Suprapubic skin (tissue), 4 donors: ENCODE measurements around the gene LGR4. TPM values are rescaled to one million over a fixed set of nuclear protein-coding genes. Genes with fewer than 3 reads are reported as not detected.

Experiments
- DNase-seq, 2 donors: peaks; one replicate each; pipeline ENCODE4 v3.0.0-alpha.2; 2019; ENCODE audit warnings: low spot score in 2 of 2
- H3K27ac ChIP-seq: fragments of 200-600 bp; sonication (generic); one replicate; pipeline ENCODE4 v1.5.1; 2019
- H3K27me3 ChIP-seq: fragments of 200-600 bp; sonication (generic); one replicate; pipeline ENCODE4 v1.5.1; 2019
- H3K36me3 ChIP-seq: fragments of 200-600 bp; sonication (generic); one replicate; pipeline ENCODE4 v1.5.1; 2019
- H3K4me1 ChIP-seq: fragments of 200-600 bp; sonication (generic); one replicate; pipeline ENCODE4 v1.5.1; 2019
- H3K4me3 ChIP-seq: fragments of 200-600 bp; sonication (generic); one replicate; pipeline ENCODE4 v1.5.1; 2019; ENCODE audit warnings: mild to moderate bottlenecking
- H3K9me3 ChIP-seq: fragments of 200-600 bp; sonication (generic); one replicate; pipeline ENCODE4 v1.5.1; 2019
- EP300 ChIP-seq: sonication (generic); formaldehyde crosslinking; IDR thresholded peaks from one replicate; pipeline ENCODE4 v1.6.1; 2017; ENCODE audit warnings: antibody characterized with exemption
- POLR2A ChIP-seq, 2 donors: fragments of 450-650 bp; IDR thresholded peaks; one replicate each; pipeline ENCODE4 v1.6.1; 2017; ENCODE audit warnings: antibody characterized with exemption in 2 of 2, mild to moderate bottlenecking in 2 of 2, moderate library complexity in 2 of 2
- POLR2AphosphoS5 ChIP-seq, 3 donors: sonication (generic); formaldehyde crosslinking; IDR thresholded peaks; one replicate each; pipeline ENCODE4 v1.6.1; 2017; ENCODE audit warnings: antibody characterized with exemption in 3 of 3
- WGBS: methylation state at CpG from one replicate; pipeline ENCODE4 v1.1.5; 2018; 5-methylcytosine and 5-hydroxymethylcytosine counted together
- total RNA-seq, 4 donors: library from RNA; depleted of rRNA; stranded (reverse); fragments of >200 nt; gene quantifications; one replicate each; pipeline ENCODE4 v1.1.0, GENCODE V29; 2016
- TF ChIP-seq, protein P1 (sequence below), 2 donors: fragments of 200-600 bp in 1 of 2; fragments of 450-650 bp in 1 of 2; sonication (generic) in 1 of 2; IDR thresholded peaks; one replicate each; pipeline ENCODE4 v1.5.1; 2016 to 2019; ENCODE audit warnings: antibody characterized with exemption in 2 of 2, mild to moderate bottlenecking in 1 of 2, moderate library complexity in 1 of 2

LGR4 gene
- total RNA-seq, 4 donors from 2014 or later: 54.7 to 143 (median 66.4) TPM

- Histone ChIP-seq H3K27me3 (no peaks in the 10 kb centered on the region), H3K9me3 (no peaks in the 10 kb centered on the region), H3K36me3 (no peaks in the 10 kb centered on the region), H3K4me1 (peaks cover 4% of the 10 kb centered on the region), H3K4me3 (no peak overlapping the region), H3K27ac (no peak overlapping the region)
- DNase-seq: no peak
- no peak for TF ChIP-seq POLR2AphosphoS5 (IDR thresholded peaks at IDR 0.05)
- TF ChIP-seq, protein P1, sequence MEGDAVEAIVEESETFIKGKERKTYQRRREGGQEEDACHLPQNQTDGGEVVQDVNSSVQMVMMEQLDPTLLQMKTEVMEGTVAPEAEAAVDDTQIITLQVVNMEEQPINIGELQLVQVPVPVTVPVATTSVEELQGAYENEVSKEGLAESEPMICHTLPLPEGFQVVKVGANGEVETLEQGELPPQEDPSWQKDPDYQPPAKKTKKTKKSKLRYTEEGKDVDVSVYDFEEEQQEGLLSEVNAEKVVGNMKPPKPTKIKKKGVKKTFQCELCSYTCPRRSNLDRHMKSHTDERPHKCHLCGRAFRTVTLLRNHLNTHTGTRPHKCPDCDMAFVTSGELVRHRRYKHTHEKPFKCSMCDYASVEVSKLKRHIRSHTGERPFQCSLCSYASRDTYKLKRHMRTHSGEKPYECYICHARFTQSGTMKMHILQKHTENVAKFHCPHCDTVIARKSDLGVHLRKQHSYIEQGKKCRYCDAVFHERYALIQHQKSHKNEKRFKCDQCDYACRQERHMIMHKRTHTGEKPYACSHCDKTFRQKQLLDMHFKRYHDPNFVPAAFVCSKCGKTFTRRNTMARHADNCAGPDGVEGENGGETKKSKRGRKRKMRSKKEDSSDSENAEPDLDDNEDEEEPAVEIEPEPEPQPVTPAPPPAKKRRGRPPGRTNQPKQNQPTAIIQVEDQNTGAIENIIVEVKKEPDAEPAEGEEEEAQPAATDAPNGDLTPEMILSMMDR (IDR thresholded peaks at IDR 0.05): no peak
- TF ChIP-seq EP300: no peak
- WGBS: 56% methylated on average over 4 of the region's 4 CpGs
These were observed 41.5 kb upstream of the LGR4 start for GRCh38 chr11:27514076-27514475.

- Histone ChIP-seq H3K4me1 (peaks cover 4% of the 10 kb centered on the region), H3K36me3 (no peaks in the 10 kb centered on the region), H3K27me3 (no peaks in the 10 kb centered on the region), H3K27ac (no peak overlapping the region), H3K9me3 (no peaks in the 10 kb centered on the region), H3K4me3 (no peak overlapping the region)
- 67% methylated on average over 2 of the region's 2 CpGs for WGBS
- TF ChIP-seq, protein P1 (IDR thresholded peaks at IDR 0.05): no peak
- no peak for TF ChIP-seq EP300
- no peak for TF ChIP-seq POLR2AphosphoS5 (IDR thresholded peaks at IDR 0.05)
- TF ChIP-seq POLR2A (IDR thresholded peaks at IDR 0.05): no peak
- DNase-seq: no peak
These were observed 40.8 kb upstream of the LGR4 start for GRCh38 chr11:27513389-27513788.

DNA sequence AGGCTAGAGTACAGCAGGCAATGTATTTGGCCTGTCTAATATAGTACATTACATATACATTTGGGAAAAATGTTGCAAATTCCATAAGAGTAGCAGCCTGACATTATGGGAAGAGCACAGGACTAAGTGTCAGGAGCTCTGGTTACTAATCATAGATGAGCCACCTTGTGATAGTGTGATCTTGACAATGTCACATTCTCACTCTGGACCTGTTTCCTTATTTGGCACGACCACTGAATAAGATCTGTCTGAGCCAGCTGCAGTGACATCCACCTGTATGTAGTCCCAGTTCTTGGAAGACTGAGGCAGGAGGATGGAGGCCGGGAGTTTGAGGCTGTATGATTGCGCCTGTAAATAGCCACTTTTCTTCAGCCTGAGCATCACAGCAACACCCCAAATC, 39.6 kb upstream of the LGR4 start:
- H3K4me3 ChIP-seq: no peak overlapping the region
- H3K36me3 ChIP-seq: no peaks in the 10 kb centered on the region
- H3K9me3 ChIP-seq: no peaks in the 10 kb centered on the region
- H3K4me1 ChIP-seq: peaks cover 10% of the 10 kb centered on the region
- TF ChIP-seq POLR2AphosphoS5 (IDR thresholded peaks at IDR 0.05) (no peak), EP300 (no peak), POLR2A (IDR thresholded peaks at IDR 0.05) (no peak)
- TF ChIP-seq, protein P1 (IDR thresholded peaks at IDR 0.05): no peak
- no peak overlapping the region for H3K27ac ChIP-seq
- no peaks in the 10 kb centered on the region for H3K27me3 ChIP-seq
- DNase-seq: no peak
- whole genome bisulfite sequencing: 98% methylated on average over 3 of the region's 3 CpGs

GRCh38 chr11:27509908-27510307, 37.3 kb upstream of the LGR4 start:
- H3K9me3 ChIP-seq: no peaks in the 10 kb centered on the region
- no peak for TF ChIP-seq POLR2A (IDR thresholded peaks at IDR 0.05)
- TF ChIP-seq, protein P1 (IDR thresholded peaks at IDR 0.05): no peak
- TF ChIP-seq POLR2AphosphoS5 (IDR thresholded peaks at IDR 0.05): no peak
- TF ChIP-seq EP300: no peak
- no peak for DNase-seq
- no peaks in the 10 kb centered on the region for H3K27me3 ChIP-seq
- no peak overlapping the region for H3K4me3 ChIP-seq
- no peaks in the 10 kb centered on the region for H3K36me3 ChIP-seq
- H3K27ac ChIP-seq: no peak overlapping the region
- H3K4me1 ChIP-seq: peaks cover 23% of the 10 kb centered on the region
- WGBS: 87% methylated on average over 4 of the region's 4 CpGs

DNA sequence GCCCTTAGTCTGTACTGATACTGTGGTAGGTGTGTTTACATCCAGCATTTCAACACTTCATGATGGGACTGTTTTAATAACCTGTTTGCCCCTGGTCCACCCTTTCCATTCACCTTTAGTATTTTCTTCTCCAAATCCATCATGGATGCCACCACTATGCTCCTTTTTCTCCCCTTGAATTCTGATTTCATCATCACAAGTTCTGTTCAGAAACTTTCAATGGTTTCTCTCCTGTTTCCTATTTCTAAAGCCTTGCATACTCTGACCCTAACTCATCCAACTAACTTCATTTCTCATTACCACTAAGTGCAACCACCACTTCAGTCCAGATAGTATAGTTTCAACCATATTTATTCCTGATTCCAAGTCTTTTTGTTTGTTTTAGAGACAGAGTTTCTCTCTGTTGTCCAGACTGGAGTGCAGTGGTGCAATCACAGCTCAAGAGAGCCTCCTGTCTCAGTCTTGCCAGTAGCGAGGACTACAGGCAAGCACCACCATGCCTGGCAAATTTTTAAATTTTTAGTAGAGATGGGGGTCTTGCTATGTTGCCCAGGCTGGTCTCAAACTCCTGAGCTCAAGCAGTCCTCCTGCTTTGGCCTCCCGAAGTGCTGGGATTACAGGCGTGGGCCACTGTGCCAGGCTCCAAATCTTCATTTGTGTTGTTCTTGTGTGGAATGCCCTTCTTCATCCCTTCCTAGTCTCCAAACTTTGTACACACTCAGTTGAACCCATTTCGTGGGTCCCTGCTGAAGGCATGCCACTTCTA, 35.1 kb upstream of the LGR4 start:
- no peaks in the 10 kb centered on the region for H3K9me3 ChIP-seq
- no peak overlapping the region for H3K27ac ChIP-seq
- H3K27me3 ChIP-seq: no peaks in the 10 kb centered on the region
- peaks cover 33% of the 10 kb centered on the region for H3K4me1 ChIP-seq
- no peak for DNase-seq
- WGBS: 93% methylated on average over 4 of the region's 4 CpGs
- peak overlapping the region; percentile 95 for H3K4me3 ChIP-seq
- TF ChIP-seq, protein P1 (IDR thresholded peaks at IDR 0.05): no peak
- TF ChIP-seq EP300: no peak
- no peak for TF ChIP-seq POLR2A (IDR thresholded peaks at IDR 0.05)
- no peak for TF ChIP-seq POLR2AphosphoS5 (IDR thresholded peaks at IDR 0.05)
- H3K36me3 ChIP-seq: no peaks in the 10 kb centered on the region
